Measurements from ENCODE around the gene ZNF146.

The ZNF146 gene

GRCh38 chr19:36215276-36216123 lies 594 bp downstream of the ZNF146 start:
- Histone ChIP-seq H3K4ac (ENCODE audit: low read depth in 1 of 2, low read length in 2 of 2) (peak overlapping the region; percentile 92 to 98), H3K9me3 (ENCODE audit: control insufficient read depth, low read length) (no peaks in the 10 kb centered on the region), H4K8ac (ENCODE audit: low read length) (peak overlapping the region; percentile 91), H2BK120ac (ENCODE audit: low read depth, low read length) (peak overlapping the region; percentile 87), H3K27ac (ENCODE audit: low read length, poor library complexity, severe bottlenecking) (peak overlapping the region; percentile 94), H2BK5ac (ENCODE audit: low read depth, low read length, poor library complexity, severe bottlenecking) (peak overlapping the region; percentile 90), H2BK15ac (ENCODE audit: low read depth, poor library complexity, severe bottlenecking) (no peak overlapping the region), H3K27me3 (ENCODE audit: control insufficient read depth in 1 of 2, insufficient read depth in 1 of 2, low read length in 2 of 2) (no peaks in the 10 kb centered on the region), H3K18ac (ENCODE audit: low read depth in 1 of 2, low read length in 2 of 2) (peak overlapping the region; percentile 93 to 97), H3K14ac (ENCODE audit: low read length in 2 of 2) (peak overlapping the region in 1 of 2 experiments; percentile 83), H3K4me3 (ENCODE audit: insufficient read depth in 1 of 2, low read depth in 1 of 2, low read length in 2 of 2) (peak overlapping the region; percentile 92 to 93), H2AK5ac (ENCODE audit: low read length, severe bottlenecking) (peak overlapping the region; percentile 84), H2BK12ac (ENCODE audit: low read length in 2 of 2) (no peak overlapping the region), H3K4me1 (ENCODE audit: control insufficient read depth, insufficient read depth, low read depth, low read length) (peaks cover 7% of the 10 kb centered on the region), H3K23ac (ENCODE audit: low read length in 2 of 2) (peak overlapping the region in 1 of 2 experiments; percentile 77), H4K91ac (ENCODE audit: low read length) (peak overlapping the region; percentile 75), H3K9ac (ENCODE audit: low read length) (peak overlapping the region; percentile 97), H3K4me2 (ENCODE audit: low read length, poor library complexity, severe bottlenecking) (peak overlapping the region; percentile 41), H3K36me3 (ENCODE audit: control insufficient read depth in 1 of 2, insufficient read depth in 2 of 2, low read depth in 1 of 2, low read length in 2 of 2) (peaks cover 8 to 12% of the 10 kb centered on the region in 2 experiments), H3K79me1 (replicated peaks; ENCODE audit: low read length, poor library complexity, severe bottlenecking) (peaks cover 17% of the 10 kb centered on the region), H2AFZ (ENCODE audit: low read depth, low read length) (no peak overlapping the region)
- DNase-seq, result peak; percentile 70
- WGBS, result under 1% methylated on average over 22 of the region's 27 CpGs

GRCh38 chr19:36221474-36221873 lies 6.6 kb downstream of the ZNF146 start:
- no peak overlapping the region for H2BK12ac ChIP-seq (ENCODE audit: low read length in 2 of 2)
- no peak overlapping the region for H3K18ac ChIP-seq (ENCODE audit: low read depth in 1 of 2, low read length in 2 of 2)
- no peak overlapping the region for H2BK120ac ChIP-seq (ENCODE audit: low read depth, low read length)
- no peak overlapping the region for H3K9ac ChIP-seq (ENCODE audit: low read length)
- no peak overlapping the region for H3K23ac ChIP-seq (ENCODE audit: low read length in 2 of 2)
- H3K79me1 ChIP-seq (replicated peaks; ENCODE audit: low read length, poor library complexity, severe bottlenecking), result no peaks in the 10 kb centered on the region
- no peak overlapping the region for H3K4me3 ChIP-seq (ENCODE audit: insufficient read depth in 1 of 2, low read depth in 1 of 2, low read length in 2 of 2)
- peaks cover 40 to 56% of the 10 kb centered on the region in 2 experiments for H3K36me3 ChIP-seq (ENCODE audit: control insufficient read depth in 1 of 2, insufficient read depth in 2 of 2, low read depth in 1 of 2, low read length in 2 of 2)
- no peak overlapping the region for H3K27ac ChIP-seq (ENCODE audit: low read length, poor library complexity, severe bottlenecking)
- H2BK15ac ChIP-seq (ENCODE audit: low read depth, poor library complexity, severe bottlenecking), result no peak overlapping the region
- H3K4ac ChIP-seq (ENCODE audit: low read depth in 1 of 2, low read length in 2 of 2), result no peak overlapping the region
- no peak overlapping the region for H2AFZ ChIP-seq (ENCODE audit: low read depth, low read length)
- no peaks in the 10 kb centered on the region for H3K9me3 ChIP-seq (ENCODE audit: control insufficient read depth, low read length)
- H2AK5ac ChIP-seq (ENCODE audit: low read length, severe bottlenecking), result no peak overlapping the region
- H3K14ac ChIP-seq (ENCODE audit: low read length in 2 of 2), result no peak overlapping the region
- 89% methylated on average over 3 of the region's 4 CpGs for WGBS
- no peak for DNase-seq
- H3K4me1 ChIP-seq (ENCODE audit: control insufficient read depth, insufficient read depth, low read depth, low read length), result peaks cover 2% of the 10 kb centered on the region
- H4K91ac ChIP-seq (ENCODE audit: low read length), result no peak overlapping the region
- H2BK5ac ChIP-seq (ENCODE audit: low read depth, low read length, poor library complexity, severe bottlenecking), result no peak overlapping the region
- no peak overlapping the region for H3K4me2 ChIP-seq (ENCODE audit: low read length, poor library complexity, severe bottlenecking)
- no peak overlapping the region for H4K8ac ChIP-seq (ENCODE audit: low read length)
- no peaks in the 10 kb centered on the region for H3K27me3 ChIP-seq (ENCODE audit: control insufficient read depth in 1 of 2, insufficient read depth in 1 of 2, low read length in 2 of 2)

DNA sequence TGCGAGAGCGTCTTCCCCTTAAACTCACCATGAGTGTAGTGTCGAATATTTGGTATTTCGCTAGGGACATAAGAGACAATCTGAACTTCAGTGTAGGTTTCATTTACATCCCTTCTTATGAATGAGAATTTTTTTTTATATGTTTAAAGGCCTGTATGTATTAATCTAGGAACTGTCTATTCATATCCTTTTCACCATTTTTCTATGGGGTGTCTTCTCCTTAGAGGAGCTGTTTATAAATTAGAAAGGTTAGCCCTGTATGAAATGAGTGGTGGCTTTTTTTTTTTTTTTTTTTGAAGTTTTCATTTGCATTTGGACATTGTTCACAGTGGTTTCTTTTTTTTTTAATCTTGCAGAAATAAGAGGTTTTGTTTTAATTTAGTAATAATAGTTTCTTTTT lies 7.6 kb downstream of the ZNF146 start:
- Histone ChIP-seq H3K9ac (ENCODE audit: low read length) (no peak overlapping the region), H3K79me1 (replicated peaks; ENCODE audit: low read length, poor library complexity, severe bottlenecking) (no peaks in the 10 kb centered on the region), H3K27me3 (ENCODE audit: control insufficient read depth in 1 of 2, insufficient read depth in 1 of 2, low read length in 2 of 2) (no peaks in the 10 kb centered on the region), H3K14ac (ENCODE audit: low read length in 2 of 2) (no peak overlapping the region), H3K36me3 (ENCODE audit: control insufficient read depth in 1 of 2, insufficient read depth in 2 of 2, low read depth in 1 of 2, low read length in 2 of 2) (peaks cover 50 to 63% of the 10 kb centered on the region in 2 experiments), H2BK15ac (ENCODE audit: low read depth, poor library complexity, severe bottlenecking) (no peak overlapping the region), H4K91ac (ENCODE audit: low read length) (no peak overlapping the region), H4K8ac (ENCODE audit: low read length) (no peak overlapping the region), H3K27ac (ENCODE audit: low read length, poor library complexity, severe bottlenecking) (no peak overlapping the region), H3K23ac (ENCODE audit: low read length in 2 of 2) (no peak overlapping the region), H2AFZ (ENCODE audit: low read depth, low read length) (no peak overlapping the region), H3K4me2 (ENCODE audit: low read length, poor library complexity, severe bottlenecking) (no peak overlapping the region), H3K18ac (ENCODE audit: low read depth in 1 of 2, low read length in 2 of 2) (no peak overlapping the region), H3K4me1 (ENCODE audit: control insufficient read depth, insufficient read depth, low read depth, low read length) (peaks cover 2% of the 10 kb centered on the region), H2BK12ac (ENCODE audit: low read length in 2 of 2) (no peak overlapping the region), H2BK5ac (ENCODE audit: low read depth, low read length, poor library complexity, severe bottlenecking) (no peak overlapping the region), H3K9me3 (ENCODE audit: control insufficient read depth, low read length) (no peaks in the 10 kb centered on the region), H3K4me3 (ENCODE audit: insufficient read depth in 1 of 2, low read depth in 1 of 2, low read length in 2 of 2) (no peak overlapping the region), H2AK5ac (ENCODE audit: low read length, severe bottlenecking) (no peak overlapping the region), H2BK120ac (ENCODE audit: low read depth, low read length) (no peak overlapping the region), H3K4ac (ENCODE audit: low read depth in 1 of 2, low read length in 2 of 2) (no peak overlapping the region)
- WGBS, result no CpG with 5 or more reads among the region's 4 CpGs
- DNase-seq, result no peak

- Histone ChIP-seq H3K23ac (ENCODE audit: low read length in 2 of 2) (no peak overlapping the region), H2AFZ (ENCODE audit: low read depth, low read length) (no peak overlapping the region), H3K27ac (ENCODE audit: low read length, poor library complexity, severe bottlenecking) (no peak overlapping the region), H3K79me1 (replicated peaks; ENCODE audit: low read length, poor library complexity, severe bottlenecking) (peaks cover 10% of the 10 kb centered on the region), H3K4me2 (ENCODE audit: low read length, poor library complexity, severe bottlenecking) (peak overlapping the region; percentile 37), H2BK5ac (ENCODE audit: low read depth, low read length, poor library complexity, severe bottlenecking) (no peak overlapping the region), H3K4ac (ENCODE audit: low read depth in 1 of 2, low read length in 2 of 2) (no peak overlapping the region), H4K8ac (ENCODE audit: low read length) (no peak overlapping the region), H3K14ac (ENCODE audit: low read length in 2 of 2) (no peak overlapping the region), H2BK15ac (ENCODE audit: low read depth, poor library complexity, severe bottlenecking) (no peak overlapping the region), H2AK5ac (ENCODE audit: low read length, severe bottlenecking) (no peak overlapping the region), H3K27me3 (ENCODE audit: control insufficient read depth in 1 of 2, insufficient read depth in 1 of 2, low read length in 2 of 2) (no peaks in the 10 kb centered on the region), H3K36me3 (ENCODE audit: control insufficient read depth in 1 of 2, insufficient read depth in 2 of 2, low read depth in 1 of 2, low read length in 2 of 2) (peaks cover 66 to 78% of the 10 kb centered on the region in 2 experiments), H3K9me3 (ENCODE audit: control insufficient read depth, low read length) (peaks cover 23% of the 10 kb centered on the region), H3K18ac (ENCODE audit: low read depth in 1 of 2, low read length in 2 of 2) (peak overlapping the region in 1 of 2 experiments; percentile 75), H3K4me1 (ENCODE audit: control insufficient read depth, insufficient read depth, low read depth, low read length) (peaks cover 2% of the 10 kb centered on the region), H2BK12ac (ENCODE audit: low read length in 2 of 2) (peak overlapping the region in 1 of 2 experiments; percentile 67), H4K91ac (ENCODE audit: low read length) (no peak overlapping the region), H3K4me3 (ENCODE audit: insufficient read depth in 1 of 2, low read depth in 1 of 2, low read length in 2 of 2) (peak overlapping the region in 1 of 2 experiments; percentile 60), H2BK120ac (ENCODE audit: low read depth, low read length) (no peak overlapping the region), H3K9ac (ENCODE audit: low read length) (peak overlapping the region; percentile 92)
- DNase-seq, result peak; percentile 85
- 57% methylated on average over 3 of the region's 5 CpGs for WGBS
Measured at GRCh38 chr19:36225219-36225892, 10.4 kb downstream of the ZNF146 start.

All from mesenchymal stem cell (in vitro differentiated cells and primary cell).